ENCODE data around the gene CACNA1C.

CACNA1C gene

DNA sequence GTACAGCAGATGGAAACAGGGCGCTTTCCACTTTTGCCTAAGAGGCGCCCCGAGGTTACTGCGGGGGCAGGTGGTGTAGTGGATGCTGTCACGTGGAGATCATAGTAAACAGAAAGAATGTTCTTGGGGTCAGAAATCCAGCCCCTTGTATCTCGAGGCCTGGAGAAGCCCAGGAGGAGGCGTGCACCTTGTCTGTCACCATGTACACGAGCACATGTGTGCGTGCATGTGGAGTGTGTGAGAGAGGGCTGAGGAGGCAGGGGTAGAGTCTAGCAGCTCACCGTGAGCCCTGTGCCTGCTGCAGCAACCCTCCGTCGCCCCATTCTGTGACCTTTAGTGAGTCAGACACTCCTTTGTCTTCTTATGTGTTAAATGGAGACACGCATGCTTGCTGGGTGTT, 59.0 kb downstream of the CACNA1C start:
- Histone ChIP-seq H3K27ac (ENCODE audit: low read depth, low read length) (no peak overlapping the region), H3K9me2 (replicated peaks; ENCODE audit: control insufficient read depth, low read length) (no peaks in the 10 kb centered on the region)
- TF ChIP-seq EZH2phosphoT487 (IDR thresholded peaks at IDR 0.05; ENCODE audit: borderline replicate concordance, low read length) = no peak
- TF ChIP-seq CTCF (IDR thresholded peaks at IDR 0.05; ENCODE audit: low read depth, low read length, poor library complexity, severe bottlenecking) = no peak

DNA sequence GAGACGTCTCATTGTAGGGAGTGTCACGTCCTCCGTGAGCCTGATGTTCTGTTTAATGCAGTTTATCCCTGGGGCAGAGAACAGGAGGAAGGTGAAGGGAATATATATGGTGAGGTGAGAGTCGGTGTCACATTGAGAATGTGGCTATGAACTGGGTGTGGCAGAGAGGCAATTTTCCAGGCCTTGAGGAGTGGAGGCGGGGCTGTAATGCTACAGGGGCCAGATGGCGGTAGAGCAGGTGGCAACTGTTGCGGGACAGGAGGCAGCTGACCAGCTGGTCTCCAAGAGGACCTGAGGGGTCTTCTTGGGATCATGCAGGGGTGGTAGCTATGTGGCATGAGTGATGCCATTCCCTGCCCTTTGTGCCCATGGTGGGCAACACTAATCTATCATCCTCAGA, 59.6 kb downstream of the CACNA1C start:
- Histone ChIP-seq H3K4me3 (ENCODE audit: low read length) (no peak overlapping the region), H3K27me3 (ENCODE audit: control insufficient read depth, low read length) (no peaks in the 10 kb centered on the region), H3K27ac (ENCODE audit: low read depth, low read length) (no peak overlapping the region), H4K20me1 (ENCODE audit: control insufficient read depth, insufficient read depth, low read depth, low read length) (no peaks in the 10 kb centered on the region), H3K79me2 (ENCODE audit: control insufficient read depth, low read length) (no peaks in the 10 kb centered on the region), H3F3A (ENCODE audit: control insufficient read depth, insufficient read depth) (no peaks in the 10 kb centered on the region), H3K9me3 (ENCODE audit: control insufficient read depth, insufficient read depth, low read length) (no peaks in the 10 kb centered on the region), H3K36me3 (ENCODE audit: control insufficient read depth, low read length) (no peaks in the 10 kb centered on the region), H3K4me2 (ENCODE audit: low read length) (no peak overlapping the region), H3K9me2 (replicated peaks; ENCODE audit: control insufficient read depth, low read length) (no peaks in the 10 kb centered on the region), H3K4me1 (ENCODE audit: control insufficient read depth, low read length) (no peaks in the 10 kb centered on the region)
- no peak for TF ChIP-seq CTCF (IDR thresholded peaks at IDR 0.05; ENCODE audit: low read depth, low read length, poor library complexity, severe bottlenecking)
- no peak for TF ChIP-seq EZH2phosphoT487 (IDR thresholded peaks at IDR 0.05; ENCODE audit: borderline replicate concordance, low read length)

More for the DNA sequence above, 59.0 kb downstream of the CACNA1C start:
- H3K9me3 ChIP-seq (ENCODE audit: control insufficient read depth, insufficient read depth, low read length) = no peaks in the 10 kb centered on the region
- H3K4me3 ChIP-seq (ENCODE audit: low read length) = no peak overlapping the region
- H3K36me3 ChIP-seq (ENCODE audit: control insufficient read depth, low read length) = no peaks in the 10 kb centered on the region
- no peaks in the 10 kb centered on the region for H3F3A ChIP-seq (ENCODE audit: control insufficient read depth, insufficient read depth)
- H3K4me2 ChIP-seq (ENCODE audit: low read length) = no peak overlapping the region
- no peaks in the 10 kb centered on the region for H3K4me1 ChIP-seq (ENCODE audit: control insufficient read depth, low read length)
- H3K27me3 ChIP-seq (ENCODE audit: control insufficient read depth, low read length) = no peaks in the 10 kb centered on the region
- no peaks in the 10 kb centered on the region for H3K79me2 ChIP-seq (ENCODE audit: control insufficient read depth, low read length)
- H4K20me1 ChIP-seq (ENCODE audit: control insufficient read depth, insufficient read depth, low read depth, low read length) = no peaks in the 10 kb centered on the region

GRCh38 chr12:2113119-2113912, 60.5 kb downstream of the CACNA1C start:
- Histone ChIP-seq H3F3A (ENCODE audit: control insufficient read depth, insufficient read depth) (no peaks in the 10 kb centered on the region), H3K4me1 (ENCODE audit: control insufficient read depth, low read length) (no peaks in the 10 kb centered on the region), H4K20me1 (ENCODE audit: control insufficient read depth, insufficient read depth, low read depth, low read length) (no peaks in the 10 kb centered on the region), H3K36me3 (ENCODE audit: control insufficient read depth, low read length) (no peaks in the 10 kb centered on the region), H3K27me3 (ENCODE audit: control insufficient read depth, low read length) (no peaks in the 10 kb centered on the region), H3K27ac (ENCODE audit: low read depth, low read length) (no peak overlapping the region), H3K4me3 (ENCODE audit: low read length) (no peak overlapping the region), H3K79me2 (ENCODE audit: control insufficient read depth, low read length) (no peaks in the 10 kb centered on the region), H3K4me2 (ENCODE audit: low read length) (no peak overlapping the region), H3K9me3 (ENCODE audit: control insufficient read depth, insufficient read depth, low read length) (no peaks in the 10 kb centered on the region), H3K9me2 (replicated peaks; ENCODE audit: control insufficient read depth, low read length) (no peaks in the 10 kb centered on the region)
- no peak for TF ChIP-seq CTCF (IDR thresholded peaks at IDR 0.05; ENCODE audit: low read depth, low read length, poor library complexity, severe bottlenecking)
- no peak for TF ChIP-seq EZH2phosphoT487 (IDR thresholded peaks at IDR 0.05; ENCODE audit: borderline replicate concordance, low read length)

Data from DOHH2 (cell line).